SH-SY5Y (cell line): ENCODE measurements around the gene SIK3.

ENCODE experiments used
- GATA2 ChIP-seq: IDR thresholded peaks from 2 replicates; pipeline ENCODE4 v1.6.1; 2011; ENCODE audit warnings: mild to moderate bottlenecking, low read depth, low read length
- GATA3 ChIP-seq: IDR thresholded peaks from 2 replicates; pipeline ENCODE4 v1.6.1; 2011; ENCODE audit warnings: low read depth, mild to moderate bottlenecking, low read length, moderate library complexity

DNA sequence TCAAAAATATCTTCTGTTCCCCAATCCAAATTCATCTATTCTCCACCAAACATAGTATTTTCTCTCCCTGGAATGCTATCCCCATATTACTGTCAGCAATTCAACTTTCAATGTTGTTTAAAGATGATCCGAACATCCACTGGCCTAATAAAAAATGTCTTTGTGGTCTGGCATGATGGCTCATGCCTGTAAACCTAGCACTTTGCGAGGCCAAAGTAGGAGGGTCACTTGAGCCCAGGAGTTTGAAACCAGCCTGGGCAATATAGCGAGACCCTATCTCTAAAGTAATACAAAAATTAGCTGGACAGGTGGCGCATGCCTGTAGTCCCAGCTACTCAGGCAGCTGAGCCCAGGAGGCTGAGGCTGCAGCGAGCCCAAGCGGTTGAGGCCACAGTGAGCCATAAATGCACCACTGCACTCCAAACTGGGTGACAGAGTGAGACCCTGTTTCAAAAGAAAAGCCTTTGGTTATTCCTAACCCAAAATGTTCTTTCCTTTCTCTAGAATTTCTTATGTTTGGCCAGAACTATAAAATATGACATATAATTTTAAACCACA lies 29.8 kb downstream of the SIK3 start:
- TF ChIP-seq GATA3 (no peak), GATA2 (no peak)
